ENCODE results near the gene HIVEP2.

DNA sequence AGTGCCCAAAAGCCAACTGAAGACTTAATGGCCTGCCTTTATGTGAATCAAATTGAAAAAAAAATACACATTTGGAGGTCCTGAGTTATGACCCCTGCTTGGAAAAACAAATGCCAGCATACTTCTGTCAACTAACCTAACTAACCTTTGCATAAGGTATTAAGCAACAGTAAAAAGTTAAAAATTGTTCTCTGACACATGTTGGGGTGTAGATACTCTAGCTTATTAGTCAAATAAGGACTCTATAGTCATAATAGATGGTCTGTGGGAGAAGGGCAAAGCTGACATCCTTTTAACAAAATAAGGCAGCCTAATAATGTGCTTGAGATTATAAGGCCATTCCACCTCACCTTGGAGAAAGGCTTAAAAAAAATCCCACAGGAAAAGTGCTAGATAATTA, 140.5 kb downstream of the HIVEP2 start:
- TF ChIP-seq POLR2AphosphoS5 (IDR thresholded peaks at IDR 0.05) (no peak), CTCF (IDR thresholded peaks at IDR 0.05) (no peak)

All from stomach (tissue), 4 donors.